ENCODE results near the gene STRBP. TPM values are rescaled to one million over a fixed set of nuclear protein-coding genes. Genes with fewer than 3 reads are reported as not detected.

STRBP gene
- total and polyA plus RNA-seq, 2 of the 8 experiments (the other 6 are each of a cell fraction or from before 2014, with no cell fraction given): 29.7 to 105 TPM

GRCh38 chr9:123302348-123303214 lies 34.2 kb upstream of the STRBP start:
- H2BK5ac ChIP-seq (ENCODE audit: low read depth, low read length): peak overlapping the region; percentile 63; the same call in 1 of the 2 replicates
- no peak overlapping the region for H4K8ac ChIP-seq (ENCODE audit: extremely low read depth, insufficient read depth, low read length)
- no peak overlapping the region for H3K9ac ChIP-seq (replicated peaks in 1 of 4; ENCODE audit: extremely low read depth in 1 of 4, low read depth in 3 of 4, low read length in 3 of 4)
- ChIA-PET CTCF (ENCODE audit: partially characterized antibody) (interaction anchor here (1.4 to 2.4 kb wide), 2 partner anchors 32 to 47 kb away, joined by 4 to 6 read pairs; no protein-coding TSS in a partner anchor), POLR2A (ENCODE audit: partially characterized antibody) (interaction anchor here (0.6 to 1.3 kb wide), 2 partner anchors 25 to 37 kb away, joined by 3 read pairs; no protein-coding TSS in a partner anchor)
- no peaks in the 10 kb centered on the region for H3K79me2 ChIP-seq (ENCODE audit: control insufficient read depth in 1 of 2, insufficient read depth in 2 of 2, low read length in 2 of 2)
- H2BK12ac ChIP-seq (ENCODE audit: low read depth, low read length): no peak overlapping the region
- no peak overlapping the region for H2BK20ac ChIP-seq (ENCODE audit: low read length)
- no peak overlapping the region for H3K4me3 ChIP-seq (ENCODE audit: extremely low read depth in 1 of 4, insufficient read depth in 2 of 4, low read depth in 3 of 4, low read length in 4 of 4)
- no peak overlapping the region for H4K5ac ChIP-seq (ENCODE audit: insufficient read length, low read depth, low read length)
- H3K18ac ChIP-seq (ENCODE audit: extremely low read depth, low read length): no peak overlapping the region; the same call in 1 of the 2 replicates
- no peak for FAIRE-seq
- H3K23me2 ChIP-seq (ENCODE audit: low read depth, low read length): no peaks in the 10 kb centered on the region; the same call in 1 of the 2 replicates
- no peaks in the 10 kb centered on the region for H3K27me3 ChIP-seq (replicated peaks in 1 of 4; ENCODE audit: control insufficient read depth in 3 of 4, extremely low read depth in 1 of 4, insufficient read depth in 3 of 4, low read length in 3 of 4)
- no peak for DNase-seq (ENCODE audit: low read depth in 1 of 2, low spot score in 2 of 2)
- H2BK15ac ChIP-seq (ENCODE audit: low read length): no peak overlapping the region
- no peaks in the 10 kb centered on the region for H3K9me3 ChIP-seq (ENCODE audit: insufficient read depth in 2 of 2, low read depth in 1 of 2, low read length in 1 of 2)
- WGBS, 2 experiments (ENCODE audit: extremely low coverage in 1 of 2, insufficient coverage in 1 of 2, insufficient read length in 1 of 2, insufficient replicate concordance in 2 of 2, low coverage in 1 of 2, low lambda C conversion rate in 2 of 2, missing lambda C conversion rate in 1 of 2): 90% methylated on average over 17 of the region's 17 CpGs; no CpG with 5 or more reads in 1 of the 2 experiments
- no peak overlapping the region for H3K56ac ChIP-seq (replicated peaks; ENCODE audit: insufficient read length, low read depth, low read length)
- H3K4me1 ChIP-seq (replicated peaks in 1 of 4; ENCODE audit: control insufficient read depth in 3 of 4, insufficient read depth in 4 of 4, low read length in 3 of 4): no peaks in the 10 kb centered on the region; a peak in 1 of 7 replicates
- H2AK5ac ChIP-seq (ENCODE audit: low read depth, low read length): no peak overlapping the region
- no peak overlapping the region for H3K14ac ChIP-seq (ENCODE audit: insufficient read length)
- no peak overlapping the region for H3K27ac ChIP-seq (ENCODE audit: low read depth, low read length)
- H3K79me1 ChIP-seq (ENCODE audit: low read depth, low read length): no peaks in the 10 kb centered on the region
- no peak overlapping the region for H3K4me2 ChIP-seq (ENCODE audit: insufficient read depth in 1 of 2, low read depth in 2 of 2, low read length in 2 of 2)
- no peak overlapping the region for H3K23ac ChIP-seq (ENCODE audit: insufficient read length)
- no peaks in the 10 kb centered on the region for H4K20me1 ChIP-seq (replicated peaks in 1 of 2; ENCODE audit: control insufficient read depth in 1 of 2, insufficient read depth in 2 of 2, low read length in 2 of 2)
- TF ChIP-seq FOSL1 (IDR thresholded peaks at IDR 0.05; ENCODE audit: insufficient read depth, low read depth, low read length): no peak
- no peak for TF ChIP-seq EGR1 (IDR thresholded peaks at IDR 0.05; ENCODE audit: borderline replicate concordance, low read depth, low read length)
- TF ChIP-seq SAP30 (IDR thresholded peaks at IDR 0.05; ENCODE audit: insufficient read depth, insufficient replicate concordance, low read length): no peak
- TF ChIP-seq SIN3A (conservative IDR thresholded peaks at IDR 0.05 in 1 of 2, IDR thresholded peaks at IDR 0.05 in 1 of 2; ENCODE audit: low read depth in 1 of 2, low read length in 2 of 2): no peak
- no peak for TF ChIP-seq SIRT6 (IDR thresholded peaks at IDR 0.05; ENCODE audit: low read length)
- no peak for TF ChIP-seq HDAC2 (IDR thresholded peaks at IDR 0.05; ENCODE audit: borderline replicate concordance in 1 of 2, low read depth in 2 of 2, low read length in 2 of 2)
- TF ChIP-seq JUND (IDR thresholded peaks at IDR 0.05; ENCODE audit: low read length): no peak
- TF ChIP-seq CHD2 (IDR thresholded peaks at IDR 0.05; ENCODE audit: low read length): no peak
- no peak for TF ChIP-seq POU5F1 (IDR thresholded peaks at IDR 0.05; ENCODE audit: low read depth, low read length)
- TF ChIP-seq SP1 (IDR thresholded peaks at IDR 0.05; ENCODE audit: low read depth, low read length): no peak
- no peak overlapping the region for H4K91ac ChIP-seq (replicated peaks; ENCODE audit: insufficient read length, low read length)
- H2BK120ac ChIP-seq (replicated peaks; ENCODE audit: low read depth, low read length): no peak overlapping the region
- 0 out of 2 replicates have a peak overlapping the region, but pooled peaks have one; percentile 38 for H2AFZ ChIP-seq (ENCODE audit: low read length)
- H3K4ac ChIP-seq (replicated peaks; ENCODE audit: insufficient read length, low read depth, low read length): no peak overlapping the region
- H3K36me3 ChIP-seq (ENCODE audit: control insufficient read depth in 2 of 4, insufficient read depth in 4 of 4, low read length in 3 of 4): no peaks in the 10 kb centered on the region

All from H1 (cell line).